ENCODE measurements around the gene SND1.

Gene SND1

DNA sequence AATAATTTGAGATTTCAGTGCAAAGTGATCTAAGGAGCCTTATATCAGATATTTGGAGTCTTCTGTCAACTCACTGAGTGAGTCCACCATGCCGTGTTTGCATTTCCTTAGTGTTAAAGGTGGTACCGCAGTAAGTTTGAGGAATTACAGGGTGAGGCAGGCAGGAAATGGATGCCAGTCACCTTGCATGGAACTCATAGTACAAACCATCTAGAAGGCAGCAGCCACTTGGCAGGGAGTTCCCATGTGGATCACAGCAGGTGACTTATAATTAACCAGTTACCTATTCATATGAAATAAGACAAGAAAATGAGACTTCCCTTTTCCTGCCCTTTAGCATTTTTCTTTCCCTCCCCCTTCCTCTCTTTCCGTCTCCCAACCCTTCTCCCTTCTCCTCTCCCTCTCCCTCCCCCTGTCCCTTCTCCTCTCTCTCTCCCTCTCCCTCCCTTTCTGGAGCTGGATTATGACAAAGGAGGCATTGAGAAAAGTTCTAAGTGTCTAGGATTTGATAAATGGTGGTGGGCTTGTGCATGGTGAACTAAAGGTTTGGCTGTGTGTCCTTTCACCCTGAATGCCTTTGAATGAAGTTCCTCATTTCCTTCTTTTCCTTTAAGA, 285.2 kb downstream of the SND1 start (continued):
- TF ChIP-seq, protein P1, sequence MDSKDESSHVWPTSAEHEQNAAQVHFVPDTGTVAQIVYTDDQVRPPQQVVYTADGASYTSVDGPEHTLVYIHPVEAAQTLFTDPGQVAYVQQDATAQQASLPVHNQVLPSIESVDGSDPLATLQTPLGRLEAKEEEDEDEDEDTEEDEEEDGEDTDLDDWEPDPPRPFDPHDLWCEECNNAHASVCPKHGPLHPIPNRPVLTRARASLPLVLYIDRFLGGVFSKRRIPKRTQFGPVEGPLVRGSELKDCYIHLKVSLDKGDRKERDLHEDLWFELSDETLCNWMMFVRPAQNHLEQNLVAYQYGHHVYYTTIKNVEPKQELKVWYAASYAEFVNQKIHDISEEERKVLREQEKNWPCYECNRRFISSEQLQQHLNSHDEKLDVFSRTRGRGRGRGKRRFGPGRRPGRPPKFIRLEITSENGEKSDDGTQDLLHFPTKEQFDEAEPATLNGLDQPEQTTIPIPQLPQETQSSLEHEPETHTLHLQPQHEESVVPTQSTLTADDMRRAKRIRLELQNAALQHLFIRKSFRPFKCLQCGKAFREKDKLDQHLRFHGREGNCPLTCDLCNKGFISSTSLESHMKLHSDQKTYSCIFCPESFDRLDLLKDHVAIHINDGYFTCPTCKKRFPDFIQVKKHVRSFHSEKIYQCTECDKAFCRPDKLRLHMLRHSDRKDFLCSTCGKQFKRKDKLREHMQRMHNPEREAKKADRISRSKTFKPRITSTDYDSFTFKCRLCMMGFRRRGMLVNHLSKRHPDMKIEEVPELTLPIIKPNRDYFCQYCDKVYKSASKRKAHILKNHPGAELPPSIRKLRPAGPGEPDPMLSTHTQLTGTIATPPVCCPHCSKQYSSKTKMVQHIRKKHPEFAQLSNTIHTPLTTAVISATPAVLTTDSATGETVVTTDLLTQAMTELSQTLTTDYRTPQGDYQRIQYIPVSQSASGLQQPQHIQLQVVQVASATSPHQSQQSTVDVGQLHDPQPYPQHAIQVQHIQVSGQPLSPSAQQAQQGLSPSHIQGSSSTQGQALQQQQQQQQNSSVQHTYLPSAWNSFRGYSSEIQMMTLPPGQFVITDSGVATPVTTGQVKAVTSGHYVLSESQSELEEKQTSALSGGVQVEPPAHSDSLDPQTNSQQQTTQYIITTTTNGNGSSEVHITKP (tag by site-specific recombination; IDR thresholded peaks at IDR 0.05), result peak; percentile 51
- no peak for TF ChIP-seq REST (tag by site-specific recombination; IDR thresholded peaks at IDR 0.05)
- TF ChIP-seq ZBTB7A (tag by site-specific recombination; IDR thresholded peaks at IDR 0.05; ENCODE audit: low read depth), result no peak
- TF ChIP-seq, protein P2, sequence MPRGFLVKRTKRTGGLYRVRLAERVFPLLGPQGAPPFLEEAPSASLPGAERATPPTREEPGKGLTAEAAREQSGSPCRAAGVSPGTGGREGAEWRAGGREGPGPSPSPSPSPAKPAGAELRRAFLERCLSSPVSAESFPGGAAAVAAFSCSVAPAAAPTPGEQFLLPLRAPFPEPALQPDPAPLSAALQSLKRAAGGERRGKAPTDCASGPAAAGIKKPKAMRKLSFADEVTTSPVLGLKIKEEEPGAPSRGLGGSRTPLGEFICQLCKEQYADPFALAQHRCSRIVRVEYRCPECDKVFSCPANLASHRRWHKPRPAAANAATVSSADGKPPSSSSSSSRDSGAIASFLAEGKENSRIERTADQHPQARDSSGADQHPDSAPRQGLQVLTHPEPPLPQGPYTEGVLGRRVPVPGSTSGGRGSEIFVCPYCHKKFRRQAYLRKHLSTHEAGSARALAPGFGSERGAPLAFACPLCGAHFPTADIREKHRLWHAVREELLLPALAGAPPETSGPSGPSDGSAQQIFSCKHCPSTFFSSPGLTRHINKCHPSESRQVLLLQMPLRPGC (tag by site-specific recombination; IDR thresholded peaks at IDR 0.05), result no peak
- no peak for TF ChIP-seq ZNF513 (tag by site-specific recombination; IDR thresholded peaks at IDR 0.05)
- TF ChIP-seq ZNF398 (tag by site-specific recombination; IDR thresholded peaks at IDR 0.05), result peak; percentile 46
- TF ChIP-seq, protein P3, sequence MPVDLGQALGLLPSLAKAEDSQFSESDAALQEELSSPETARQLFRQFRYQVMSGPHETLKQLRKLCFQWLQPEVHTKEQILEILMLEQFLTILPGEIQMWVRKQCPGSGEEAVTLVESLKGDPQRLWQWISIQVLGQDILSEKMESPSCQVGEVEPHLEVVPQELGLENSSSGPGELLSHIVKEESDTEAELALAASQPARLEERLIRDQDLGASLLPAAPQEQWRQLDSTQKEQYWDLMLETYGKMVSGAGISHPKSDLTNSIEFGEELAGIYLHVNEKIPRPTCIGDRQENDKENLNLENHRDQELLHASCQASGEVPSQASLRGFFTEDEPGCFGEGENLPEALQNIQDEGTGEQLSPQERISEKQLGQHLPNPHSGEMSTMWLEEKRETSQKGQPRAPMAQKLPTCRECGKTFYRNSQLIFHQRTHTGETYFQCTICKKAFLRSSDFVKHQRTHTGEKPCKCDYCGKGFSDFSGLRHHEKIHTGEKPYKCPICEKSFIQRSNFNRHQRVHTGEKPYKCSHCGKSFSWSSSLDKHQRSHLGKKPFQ (tag by site-specific recombination; IDR thresholded peaks at IDR 0.05), result no peak
- TF ChIP-seq ZNF560 (tag by site-specific recombination; IDR thresholded peaks at IDR 0.05; ENCODE audit: borderline replicate concordance), result no peak

- peak; percentile 37 for TF ChIP-seq ZNF654 (tag by site-specific recombination; IDR thresholded peaks at IDR 0.05; ENCODE audit: low read depth)
- 0 out of 2 replicates have a peak, but pooled peaks have one; percentile 16 for TF ChIP-seq SP7 (tag by site-specific recombination; IDR thresholded peaks at IDR 0.05)
- TF ChIP-seq GLIS2 (tag by site-specific recombination; IDR thresholded peaks at IDR 0.05), result no peak
- Histone ChIP-seq H3K4me1 (ENCODE audit: control insufficient read depth, insufficient read depth, low read length) (no peaks in the 10 kb centered on the region), H3K27ac (ENCODE audit: extremely low read depth, low read depth, low read length) (no peak overlapping the region), H3K9me3 (ENCODE audit: control insufficient read depth, insufficient read depth, low read depth, low read length) (no peaks in the 10 kb centered on the region), H3K36me3 (ENCODE audit: control insufficient read depth in 2 of 2, insufficient read depth in 1 of 2, low read length in 2 of 2) (peaks cover 0 to 6% of the 10 kb centered on the region in 2 experiments; a peak in 1 of 3 replicates), H3K4me3 (ENCODE audit: low read depth, low read length) (no peak overlapping the region)
- CTCF ChIA-PET, result interaction anchor here (0.6 to 0.7 kb wide), 2 partner anchors 61 to 70 kb away, joined by 3 to 4 read pairs; no protein-coding TSS in a partner anchor
- POLR2A ChIA-PET, result no interaction called here
These were observed 286.6 kb downstream of the SND1 start for GRCh38 chr7:127938588-127938987.
